GM12878 (cell line): ENCODE results near the gene RUNDC1.

Experiments
- ATF3 ChIP-seq: IDR thresholded peaks from 2 replicates; pipeline ENCODE4 v1.6.1; 2011; ENCODE audit warnings: low read depth, mild to moderate bottlenecking, low read length, moderate library complexity, borderline replicate concordance; ENCODE audit errors: extremely low read depth
- CREM ChIP-seq: IDR thresholded peaks from 2 replicates; pipeline ENCODE4 v1.6.1; 2014; ENCODE audit warnings: antibody characterized with exemption, low read depth
- FOS ChIP-seq: IDR thresholded peaks from 3 replicates; pipeline ENCODE4 v1.6.1; 2011; ENCODE audit warnings: borderline replicate concordance; ENCODE audit not compliant: insufficient read length; ENCODE audit errors: extremely low read depth
- JUND ChIP-seq: IDR thresholded peaks from 2 replicates; pipeline ENCODE4 v1.6.1; 2012; ENCODE audit warnings: low read depth, mild to moderate bottlenecking, low read length, improper control_type of control experiment, moderate library complexity
- TF ChIP-seq, protein P1 (sequence below): fragments of 450-650 bp; IDR thresholded peaks from 2 replicates; pipeline ENCODE4 v1.6.1; 2017; ENCODE audit warnings: mild to moderate bottlenecking, moderate library complexity

DNA sequence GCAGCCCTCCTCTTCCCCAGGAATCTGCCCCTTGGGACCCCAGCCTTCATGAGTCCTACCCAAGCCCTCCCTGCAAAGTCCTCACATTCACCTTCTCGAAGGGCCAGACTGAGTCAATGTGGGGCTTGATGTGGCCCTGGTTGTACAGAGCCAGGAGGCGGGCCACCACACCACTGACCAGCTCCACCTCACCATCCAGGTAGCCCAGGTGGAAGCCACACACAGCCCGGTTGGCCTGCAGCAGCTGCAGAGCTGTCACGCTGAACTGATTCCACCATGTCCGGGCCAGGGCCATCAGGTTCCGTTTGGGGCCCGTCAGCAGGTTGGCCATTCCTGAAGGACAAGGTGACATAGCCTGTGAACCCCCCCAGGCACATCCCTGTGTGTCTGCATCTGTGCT lies 35.9 kb downstream of the RUNDC1 start:
- TF ChIP-seq, protein P1, sequence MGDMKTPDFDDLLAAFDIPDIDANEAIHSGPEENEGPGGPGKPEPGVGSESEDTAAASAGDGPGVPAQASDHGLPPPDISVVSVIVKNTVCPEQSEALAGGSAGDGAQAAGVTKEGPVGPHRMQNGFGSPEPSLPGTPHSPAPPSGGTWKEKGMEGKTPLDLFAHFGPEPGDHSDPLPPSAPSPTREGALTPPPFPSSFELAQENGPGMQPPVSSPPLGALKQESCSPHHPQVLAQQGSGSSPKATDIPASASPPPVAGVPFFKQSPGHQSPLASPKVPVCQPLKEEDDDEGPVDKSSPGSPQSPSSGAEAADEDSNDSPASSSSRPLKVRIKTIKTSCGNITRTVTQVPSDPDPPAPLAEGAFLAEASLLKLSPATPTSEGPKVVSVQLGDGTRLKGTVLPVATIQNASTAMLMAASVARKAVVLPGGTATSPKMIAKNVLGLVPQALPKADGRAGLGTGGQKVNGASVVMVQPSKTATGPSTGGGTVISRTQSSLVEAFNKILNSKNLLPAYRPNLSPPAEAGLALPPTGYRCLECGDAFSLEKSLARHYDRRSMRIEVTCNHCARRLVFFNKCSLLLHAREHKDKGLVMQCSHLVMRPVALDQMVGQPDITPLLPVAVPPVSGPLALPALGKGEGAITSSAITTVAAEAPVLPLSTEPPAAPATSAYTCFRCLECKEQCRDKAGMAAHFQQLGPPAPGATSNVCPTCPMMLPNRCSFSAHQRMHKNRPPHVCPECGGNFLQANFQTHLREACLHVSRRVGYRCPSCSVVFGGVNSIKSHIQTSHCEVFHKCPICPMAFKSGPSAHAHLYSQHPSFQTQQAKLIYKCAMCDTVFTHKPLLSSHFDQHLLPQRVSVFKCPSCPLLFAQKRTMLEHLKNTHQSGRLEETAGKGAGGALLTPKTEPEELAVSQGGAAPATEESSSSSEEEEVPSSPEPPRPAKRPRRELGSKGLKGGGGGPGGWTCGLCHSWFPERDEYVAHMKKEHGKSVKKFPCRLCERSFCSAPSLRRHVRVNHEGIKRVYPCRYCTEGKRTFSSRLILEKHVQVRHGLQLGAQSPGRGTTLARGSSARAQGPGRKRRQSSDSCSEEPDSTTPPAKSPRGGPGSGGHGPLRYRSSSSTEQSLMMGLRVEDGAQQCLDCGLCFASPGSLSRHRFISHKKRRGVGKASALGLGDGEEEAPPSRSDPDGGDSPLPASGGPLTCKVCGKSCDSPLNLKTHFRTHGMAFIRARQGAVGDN, result no peak
- TF ChIP-seq CREM, result no peak
- TF ChIP-seq JUND, result no peak
- no peak for TF ChIP-seq ATF3
- no peak for TF ChIP-seq FOS
